GM18867 (cell line): ENCODE measurements around the gene TRIM10.
"Not testable (repeated sequence)": the region's sequence is repeated elsewhere in the genome, so short reads cannot be mapped to it uniquely, and the experiment has no call there.

Experiments used
- ATAC-seq: cut with Tn5 transposase; IDR thresholded peaks from one replicate; pipeline ENCODE4 v1.9.1; 2021; ENCODE audit warnings: mild to moderate bottlenecking, moderate library complexity; ENCODE audit not compliant: unreplicated experiment

The TRIM10 gene

GRCh38 chr6:30130887-30131862 lies 29.8 kb downstream of the TRIM10 start:
- ATAC-seq = no peak

GRCh38 chr6:30130179-30130679 lies 30.8 kb downstream of the TRIM10 start:
- ATAC-seq = no peak

- no peak for ATAC-seq
Measured at GRCh38 chr6:30129265-30130178, 31.5 kb downstream of the TRIM10 start.

- ATAC-seq = no peak
Measured at GRCh38 chr6:30127238-30128093, 33.5 kb downstream of the TRIM10 start.

- ATAC-seq = no peak
Measured at GRCh38 chr6:30122515-30122914, 38.5 kb downstream of the TRIM10 start.

- no peak for ATAC-seq
Measured at GRCh38 chr6:30121446-30122366, 39.3 kb downstream of the TRIM10 start.

GRCh38 chr6:30118691-30119090 lies 42.3 kb downstream of the TRIM10 start:
- not testable (repeated sequence) for ATAC-seq

GRCh38 chr6:30116724-30117123 lies 44.3 kb downstream of the TRIM10 start:
- no peak for ATAC-seq

GRCh38 chr6:30113841-30114240 lies 47.2 kb downstream of the TRIM10 start:
- ATAC-seq = no peak

- ATAC-seq = peak; percentile 53
Measured at GRCh38 chr6:30113003-30113759, 47.8 kb downstream of the TRIM10 start, which contains the start of gene TRIM31. Gene TRIM31, minus strand, starts transcription at chr6:30113090. Its CDS starts 285 bp downstream, at chr6:30112805.

GRCh38 chr6:30112402-30112994 lies 48.5 kb downstream of the TRIM10 start:
- ATAC-seq = no peak

- no peak for ATAC-seq
Measured at GRCh38 chr6:30111266-30111856, 49.6 kb downstream of the TRIM10 start.

GRCh38 chr6:30104661-30105060 lies 56.4 kb downstream of the TRIM10 start:
- no peak for ATAC-seq

- ATAC-seq = no peak
Measured at GRCh38 chr6:30103872-30104179, 57.2 kb downstream of the TRIM10 start.

- ATAC-seq = peak; percentile 66
Measured at GRCh38 chr6:30102970-30103871, 57.8 kb downstream of the TRIM10 start.

- no peak for ATAC-seq
Measured at GRCh38 chr6:30102414-30102969, 58.5 kb downstream of the TRIM10 start.
